Parathyroid adenoma (tissue), 2 donors: ENCODE results near the gene ANKRD65.
A peak's percentile ranks its signal among the peaks of the same experiment; 100 is the strongest.

Source experiments
- H2AFZ ChIP-seq: fragments of 300-600 bp; sonication (generic); one replicate; pipeline ENCODE4 v1.7.0; 2017; ENCODE audit warnings: antibody characterized with exemption, mild to moderate bottlenecking
- H3K27ac ChIP-seq: fragments of 300-600 bp; sonication (generic); one replicate; pipeline ENCODE4 v1.7.0; 2017
- H3K27me3 ChIP-seq: fragments of 300-600 bp; sonication (generic); one replicate; pipeline ENCODE4 v1.7.0; 2017; ENCODE audit warnings: low read length; ENCODE audit not compliant: control insufficient read depth, insufficient read depth
- H3K36me3 ChIP-seq: fragments of 300-600 bp; sonication (generic); one replicate; pipeline ENCODE4 v1.7.0; 2017; ENCODE audit warnings: low read length; ENCODE audit not compliant: control insufficient read depth, insufficient read depth
- H3K4me1 ChIP-seq: fragments of 300-600 bp; sonication (generic); one replicate; pipeline ENCODE4 v1.7.0; 2017; ENCODE audit warnings: control low read depth
- H3K4me2 ChIP-seq: fragments of 300-600 bp; sonication (generic); one replicate; pipeline ENCODE4 v1.7.0; 2017; ENCODE audit warnings: low read length
- H3K4me3 ChIP-seq: fragments of 300-600 bp; sonication (generic); one replicate; pipeline ENCODE4 v1.7.0; 2017; ENCODE audit warnings: low read depth, low read length
- H3K79me2 ChIP-seq: fragments of 300-600 bp; sonication (generic); one replicate; pipeline ENCODE4 v1.7.0; 2017; ENCODE audit warnings: control low read depth
- H3K9ac ChIP-seq: fragments of 300-600 bp; sonication (generic); one replicate; pipeline ENCODE4 v1.7.0; 2017; ENCODE audit warnings: mild to moderate bottlenecking
- H3K9me3 ChIP-seq: fragments of 300-600 bp; sonication (generic); one replicate; pipeline ENCODE4 v1.7.0; 2017; ENCODE audit warnings: low read length; ENCODE audit not compliant: control insufficient read depth
- TF ChIP-seq, protein P1 (sequence below): fragments of 300-600 bp; sonication (generic); IDR thresholded peaks from one replicate; pipeline ENCODE4 v1.7.0; 2017; ENCODE audit warnings: antibody characterized with exemption, mild to moderate bottlenecking
- donor health status: primary hyperparathyroidism.

The ANKRD65 gene

DNA sequence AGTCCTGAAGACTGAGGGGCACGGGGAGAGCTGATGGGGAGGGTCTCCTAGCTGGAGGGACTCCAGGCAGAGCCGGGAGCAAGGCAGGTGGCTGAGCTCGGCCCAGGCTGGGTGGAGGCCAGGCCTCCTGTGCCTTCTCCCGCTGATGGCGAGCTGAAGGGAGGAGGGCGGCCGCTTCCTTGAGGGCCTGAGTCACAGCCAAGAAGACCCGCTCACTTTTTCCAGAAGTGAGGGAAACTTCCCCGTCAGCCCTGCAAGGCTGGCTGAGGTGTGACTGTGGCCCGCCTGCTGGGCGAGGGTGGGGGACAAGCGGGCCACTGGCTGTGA, 12.7 kb upstream of the ANKRD65 start:
- Histone ChIP-seq H2AFZ (no peak overlapping the region), H3K79me2 (no peaks in the 10 kb centered on the region), H3K9me3 (no peaks in the 10 kb centered on the region), H3K36me3 (no peaks in the 10 kb centered on the region), H3K27me3 (no peaks in the 10 kb centered on the region), H3K4me2 (no peak overlapping the region), H3K27ac (peak overlapping the region; percentile 62), H3K9ac (no peak overlapping the region), H3K4me1 (no peaks in the 10 kb centered on the region), H3K4me3 (no peak overlapping the region)
- TF ChIP-seq, protein P1, sequence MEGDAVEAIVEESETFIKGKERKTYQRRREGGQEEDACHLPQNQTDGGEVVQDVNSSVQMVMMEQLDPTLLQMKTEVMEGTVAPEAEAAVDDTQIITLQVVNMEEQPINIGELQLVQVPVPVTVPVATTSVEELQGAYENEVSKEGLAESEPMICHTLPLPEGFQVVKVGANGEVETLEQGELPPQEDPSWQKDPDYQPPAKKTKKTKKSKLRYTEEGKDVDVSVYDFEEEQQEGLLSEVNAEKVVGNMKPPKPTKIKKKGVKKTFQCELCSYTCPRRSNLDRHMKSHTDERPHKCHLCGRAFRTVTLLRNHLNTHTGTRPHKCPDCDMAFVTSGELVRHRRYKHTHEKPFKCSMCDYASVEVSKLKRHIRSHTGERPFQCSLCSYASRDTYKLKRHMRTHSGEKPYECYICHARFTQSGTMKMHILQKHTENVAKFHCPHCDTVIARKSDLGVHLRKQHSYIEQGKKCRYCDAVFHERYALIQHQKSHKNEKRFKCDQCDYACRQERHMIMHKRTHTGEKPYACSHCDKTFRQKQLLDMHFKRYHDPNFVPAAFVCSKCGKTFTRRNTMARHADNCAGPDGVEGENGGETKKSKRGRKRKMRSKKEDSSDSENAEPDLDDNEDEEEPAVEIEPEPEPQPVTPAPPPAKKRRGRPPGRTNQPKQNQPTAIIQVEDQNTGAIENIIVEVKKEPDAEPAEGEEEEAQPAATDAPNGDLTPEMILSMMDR: no peak

DNA sequence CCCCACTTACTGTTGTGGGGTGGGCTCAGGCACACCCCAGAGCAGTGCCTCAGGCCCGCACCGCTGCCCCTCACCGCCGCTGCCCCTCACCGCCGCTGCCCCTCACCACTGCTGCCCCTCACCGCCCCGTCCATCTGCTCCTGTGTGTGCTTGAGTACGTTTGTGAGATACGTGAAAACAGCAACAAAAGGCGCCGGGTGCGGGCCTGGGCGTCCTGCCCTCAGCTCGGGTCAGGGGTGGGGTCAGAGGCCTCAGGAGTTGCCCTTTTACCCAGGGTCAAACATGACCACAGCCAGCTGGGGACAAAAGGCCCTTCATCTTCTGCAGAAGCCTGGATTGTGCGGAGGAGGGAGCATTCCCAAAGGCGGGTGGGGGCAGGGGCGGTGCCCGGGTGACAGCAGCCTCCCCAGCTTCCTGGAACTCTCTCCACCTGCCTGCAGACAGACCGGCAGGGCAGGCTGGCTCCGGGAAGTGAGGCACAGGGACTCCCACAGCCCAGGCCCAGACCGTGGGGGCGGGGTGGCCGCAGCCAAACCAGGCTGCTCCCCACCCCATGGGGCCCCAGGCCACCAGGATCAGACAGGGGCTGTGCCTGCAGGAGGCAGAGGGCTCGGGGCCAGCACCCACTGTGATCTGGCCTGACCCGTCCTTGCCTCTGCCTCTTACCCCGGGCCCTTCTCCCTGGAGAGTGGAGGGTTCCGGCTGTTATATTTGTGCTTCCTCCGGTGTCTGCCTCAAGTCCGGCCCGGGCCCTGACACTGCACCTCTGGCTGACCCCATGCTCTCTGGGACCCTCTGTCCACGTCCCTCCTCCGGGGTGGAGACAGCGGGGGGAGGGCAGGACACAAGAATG, 12.1 kb upstream of the ANKRD65 start:
- no peak overlapping the region for H3K4me2 ChIP-seq
- H3K79me2 ChIP-seq: no peaks in the 10 kb centered on the region
- no peaks in the 10 kb centered on the region for H3K27me3 ChIP-seq
- H3K4me3 ChIP-seq: no peak overlapping the region
- no peak overlapping the region for H3K9ac ChIP-seq
- TF ChIP-seq, protein P1: no peak
- no peaks in the 10 kb centered on the region for H3K9me3 ChIP-seq
- peak overlapping the region; percentile 62 for H3K27ac ChIP-seq
- H3K36me3 ChIP-seq: no peaks in the 10 kb centered on the region
- no peak overlapping the region for H2AFZ ChIP-seq
- H3K4me1 ChIP-seq: no peaks in the 10 kb centered on the region

DNA sequence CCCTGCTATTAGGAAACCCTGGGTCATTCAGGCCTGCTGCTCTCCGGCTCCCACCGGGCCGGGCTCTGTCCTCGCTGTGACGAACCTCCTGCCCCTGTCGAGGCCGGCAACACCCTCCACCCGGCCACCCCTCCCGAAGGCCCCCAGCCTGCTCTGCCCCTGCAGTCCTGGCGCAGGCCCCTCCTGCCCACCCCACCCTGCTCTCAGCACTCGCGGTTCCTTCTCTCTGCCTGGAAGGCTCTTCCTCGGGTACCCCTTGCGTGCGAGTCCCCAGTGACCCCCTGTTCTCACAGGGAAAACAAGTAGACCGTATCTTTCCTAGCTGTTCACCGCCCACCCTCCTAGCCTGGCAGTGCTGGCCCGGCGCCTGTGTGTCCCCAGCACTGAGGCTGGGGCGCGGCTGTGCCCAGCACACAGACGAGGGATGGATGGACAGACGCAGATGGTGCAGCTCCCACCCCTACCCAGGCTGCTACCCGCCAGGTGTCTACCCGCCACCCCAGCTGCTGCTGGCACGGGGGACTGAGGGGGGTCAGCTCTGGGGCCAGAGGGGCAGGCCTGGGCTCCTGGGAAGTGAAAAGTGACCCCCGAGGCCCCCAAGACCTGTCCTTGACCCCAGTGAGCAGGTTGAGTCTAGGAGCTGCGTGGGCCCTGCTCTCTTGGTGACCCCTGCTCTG, 11.3 kb upstream of the ANKRD65 start:
- Histone ChIP-seq H3K27ac (peak overlapping the region; percentile 62), H3K4me1 (no peaks in the 10 kb centered on the region), H3K9me3 (no peaks in the 10 kb centered on the region), H3K27me3 (no peaks in the 10 kb centered on the region), H3K9ac (no peak overlapping the region), H3K4me3 (no peak overlapping the region), H2AFZ (no peak overlapping the region), H3K79me2 (no peaks in the 10 kb centered on the region), H3K4me2 (no peak overlapping the region), H3K36me3 (no peaks in the 10 kb centered on the region)
- TF ChIP-seq, protein P1: no peak

DNA sequence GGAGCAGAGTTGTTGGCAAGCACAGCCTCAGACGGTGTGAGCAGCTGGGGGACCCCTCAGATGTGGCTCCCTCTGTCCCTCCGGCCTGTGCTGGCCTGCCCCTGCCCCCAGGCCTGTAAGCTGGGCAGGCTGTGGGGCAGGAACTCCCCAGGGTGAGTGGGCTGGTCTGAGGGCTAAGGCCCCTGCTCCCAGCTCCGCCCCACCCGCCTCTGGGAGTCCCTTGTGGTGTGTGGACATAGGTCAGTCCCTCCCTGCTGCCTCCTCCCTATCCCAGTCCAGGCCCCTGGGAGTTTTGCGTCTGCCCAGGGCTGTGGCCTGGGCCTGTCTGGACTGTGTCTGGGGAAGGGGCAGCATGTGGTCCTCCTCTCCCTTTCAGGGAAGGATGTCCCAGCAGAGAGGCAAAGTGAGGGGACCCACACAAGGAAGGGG, 10.8 kb upstream of the ANKRD65 start:
- H3K4me3 ChIP-seq: no peak overlapping the region
- H3K79me2 ChIP-seq: no peaks in the 10 kb centered on the region
- H3K9ac ChIP-seq: no peak overlapping the region
- no peaks in the 10 kb centered on the region for H3K9me3 ChIP-seq
- TF ChIP-seq, protein P1: no peak
- H3K4me1 ChIP-seq: no peaks in the 10 kb centered on the region
- H3K27ac ChIP-seq: peak overlapping the region; percentile 62
- H3K27me3 ChIP-seq: no peaks in the 10 kb centered on the region
- H2AFZ ChIP-seq: no peak overlapping the region
- no peak overlapping the region for H3K4me2 ChIP-seq
- H3K36me3 ChIP-seq: no peaks in the 10 kb centered on the region
